ENCODE data around the gene PAFAH1B2. TPM values are rescaled to one million over a fixed set of nuclear protein-coding genes. Genes with fewer than 3 reads are reported as not detected.

Gene PAFAH1B2
- total RNA-seq, 2 experiments from 2014 or later, result 59.9 to 62.8 TPM

GRCh38 chr11:117154468-117154867 lies 10.4 kb downstream of the PAFAH1B2 start:
- H3K9me2 ChIP-seq (ENCODE audit: insufficient read depth, low read length), result no peaks in the 10 kb centered on the region
- BruUV-seq (replicated peaks), result no TSS peak
- peaks cover 6% of the 10 kb centered on the region; the same call in 1 of the 2 replicates for H3K9me3 ChIP-seq (ENCODE audit: low read length)
- H3K27ac ChIP-seq (ENCODE audit: low read depth, low read length, poor library complexity, severe bottlenecking), result no peak overlapping the region
- peaks cover 96% of the 10 kb centered on the region for H3K36me3 ChIP-seq (ENCODE audit: insufficient read depth, low read length)
- peaks cover 99% of the 10 kb centered on the region for H3K79me2 ChIP-seq (ENCODE audit: insufficient read depth, low read depth, low read length)
- H3K4me3 ChIP-seq (ENCODE audit: low read depth, low read length, poor library complexity, severe bottlenecking), result no peak overlapping the region
- H4K20me1 ChIP-seq (ENCODE audit: insufficient read depth, low read length), result 0 out of 2 replicates have a peak, but pooled peaks cover 4% of the 10 kb centered on the region
- TF ChIP-seq CTCF (conservative IDR thresholded peaks at IDR 0.05; ENCODE audit: low read length), result no peak
- no peak overlapping the region for H3K4me2 ChIP-seq (ENCODE audit: low read length)
- intact Hi-C loops (cut with micrococcal nuclease; ENCODE audit: unreplicated experiment), result no loop called here
- peaks cover 16% of the 10 kb centered on the region for H3K4me1 ChIP-seq (ENCODE audit: insufficient read depth, low read length, poor library complexity, severe bottlenecking)
- H2AFZ ChIP-seq (ENCODE audit: low read length), result no peak overlapping the region
- DNase-seq (ENCODE audit: low spot score), result no peak
- ChIA-PET POLR2A (interaction anchor here (0.6 to 1.6 kb wide), 3 partner anchors 21 to 150 kb away, joined by 3 to 4 read pairs (median 4); partner anchors contain the start of gene SIDT2), CTCF (ENCODE audit: unreplicated experiment) (no interaction called here)

- no TSS peak for BruUV-seq (replicated peaks)
- no peak overlapping the region for H3K27ac ChIP-seq (ENCODE audit: low read depth, low read length, poor library complexity, severe bottlenecking)
- CTCF ChIA-PET (ENCODE audit: unreplicated experiment), result no interaction called here
- DNase-seq (ENCODE audit: low spot score), result no peak
- H3K79me2 ChIP-seq (ENCODE audit: insufficient read depth, low read depth, low read length), result peaks cover 85% of the 10 kb centered on the region
- intact Hi-C loops (cut with micrococcal nuclease; ENCODE audit: unreplicated experiment), result no loop called here
- H3K4me2 ChIP-seq (ENCODE audit: low read length), result no peak overlapping the region
- POLR2A ChIA-PET, result interaction anchor here (1.1 kb wide), 1 partner anchor 13 kb away, joined by 9 read pairs; no protein-coding TSS in a partner anchor
- H3K4me3 ChIP-seq (ENCODE audit: low read depth, low read length, poor library complexity, severe bottlenecking), result no peak overlapping the region
- H4K20me1 ChIP-seq (ENCODE audit: insufficient read depth, low read length), result 0 out of 2 replicates have a peak, but pooled peaks cover 4% of the 10 kb centered on the region
- H3K9me3 ChIP-seq (ENCODE audit: low read length), result no peaks in the 10 kb centered on the region
- H3K9me2 ChIP-seq (ENCODE audit: insufficient read depth, low read length), result no peaks in the 10 kb centered on the region
- H3K36me3 ChIP-seq (ENCODE audit: insufficient read depth, low read length), result peaks cover 97% of the 10 kb centered on the region
- H2AFZ ChIP-seq (ENCODE audit: low read length), result no peak overlapping the region
- H3K4me1 ChIP-seq (ENCODE audit: insufficient read depth, low read length, poor library complexity, severe bottlenecking), result peaks cover 16% of the 10 kb centered on the region
- TF ChIP-seq EZH2phosphoT487 (IDR thresholded peaks at IDR 0.05; ENCODE audit: borderline replicate concordance, low read depth, low read length), result no peak
- TF ChIP-seq CTCF (conservative IDR thresholded peaks at IDR 0.05; ENCODE audit: low read length), result no peak
Measured at GRCh38 chr11:117157507-117157906, 13.4 kb downstream of the PAFAH1B2 start.

GRCh38 chr11:117159892-117160291 lies 15.8 kb downstream of the PAFAH1B2 start:
- H3K9me3 ChIP-seq (ENCODE audit: low read length), result no peaks in the 10 kb centered on the region
- no peak overlapping the region for H2AFZ ChIP-seq (ENCODE audit: low read length)
- H3K4me1 ChIP-seq (ENCODE audit: insufficient read depth, low read length, poor library complexity, severe bottlenecking), result peaks cover 16% of the 10 kb centered on the region
- BruUV-seq (replicated peaks), result no TSS peak
- peaks cover 61% of the 10 kb centered on the region for H3K79me2 ChIP-seq (ENCODE audit: insufficient read depth, low read depth, low read length)
- H3K9me2 ChIP-seq (ENCODE audit: insufficient read depth, low read length), result no peaks in the 10 kb centered on the region
- no peak for DNase-seq (ENCODE audit: low spot score)
- no peak overlapping the region for H3K4me2 ChIP-seq (ENCODE audit: low read length)
- H3K27ac ChIP-seq (ENCODE audit: low read depth, low read length, poor library complexity, severe bottlenecking), result no peak overlapping the region
- ChIA-PET CTCF (ENCODE audit: unreplicated experiment) (no interaction called here), POLR2A (interaction anchor here (1.4 to 1.7 kb wide), 3 partner anchors 9 to 18 kb away, joined by 6 to 10 read pairs (median 9); partner anchors contain the start of gene SIDT2)
- intact Hi-C loops (cut with micrococcal nuclease; ENCODE audit: unreplicated experiment), result no loop called here
- peaks cover 96% of the 10 kb centered on the region for H3K36me3 ChIP-seq (ENCODE audit: insufficient read depth, low read length)
- H4K20me1 ChIP-seq (ENCODE audit: insufficient read depth, low read length), result 0 out of 2 replicates have a peak, but pooled peaks cover 4% of the 10 kb centered on the region
- H3K4me3 ChIP-seq (ENCODE audit: low read depth, low read length, poor library complexity, severe bottlenecking), result no peak overlapping the region
- TF ChIP-seq EZH2phosphoT487 (IDR thresholded peaks at IDR 0.05; ENCODE audit: borderline replicate concordance, low read depth, low read length) (no peak), CTCF (conservative IDR thresholded peaks at IDR 0.05; ENCODE audit: low read length) (no peak)

Measured in OCI-LY7 (cell line).